Adrenal gland (tissue), 12 donors: ENCODE results near the gene KRT77. TPM values are rescaled to one million over a fixed set of nuclear protein-coding genes. Genes with fewer than 3 reads are reported as not detected.

Experiments used
- DNase-seq, 7 donors: peaks; one replicate each; pipeline ENCODE4 v3.0.0-alpha.2; 2019 to 2020
- H3K27ac ChIP-seq, 5 donors: fragments of 200-600 bp; sonication (generic) in 4 of 5; 1 replicate in 3 of 5; 2 replicates in 2 of 5; pipeline versions ENCODE4 v1.5.1 to v1.8.0; 2016 to 2020; ENCODE audit warnings: mild to moderate bottlenecking in 1 of 5
- H3K27me3 ChIP-seq: fragments of 200-600 bp; 2 replicates; pipeline ENCODE4 v1.8.0; 2021
- H3K36me3 ChIP-seq, 2 donors: fragments of 200-600 bp; replicated peaks in 1 of 2; 1 replicate in 1 of 2; 2 replicates in 1 of 2; pipeline versions ENCODE4 v1.5.1 to v1.8.0; 2018 to 2022
- H3K4me1 ChIP-seq, 2 donors: fragments of 200-600 bp; replicated peaks in 1 of 2; 1 replicate in 1 of 2; 2 replicates in 1 of 2; pipeline versions ENCODE4 v1.5.1 to v1.8.0; 2018 to 2021
- H3K4me3 ChIP-seq, 4 donors: fragments of 200-600 bp; sonication (generic) in 3 of 4; one replicate each; pipeline ENCODE4 v1.5.1; 2016 to 2018
- H3K9me3 ChIP-seq, 3 donors: fragments of 200-600 bp; sonication (generic) in 1 of 3; replicated peaks in 1 of 3; 1 replicate in 2 of 3; 2 replicates in 1 of 3; pipeline versions ENCODE4 v1.5.1 to v1.8.0; 2016 to 2021
- CTCF ChIP-seq, 6 experiments: fragments of 450-650 bp in 4 of 6; fragments of 200-600 bp in 2 of 6; sonication (generic) in 1 of 6; IDR thresholded peaks; 1 replicate in 5 of 6; 2 replicates in 1 of 6; pipeline versions ENCODE4 v1.5.1 to v1.8.0; 2016 to 2021; ENCODE audit warnings: antibody characterized with exemption in 6 of 6, mild to moderate bottlenecking in 2 of 6, moderate library complexity in 1 of 6
- POLR2A ChIP-seq, 2 donors: fragments of 450-650 bp; IDR thresholded peaks; one replicate each; pipeline ENCODE4 v1.6.1; 2017; ENCODE audit warnings: antibody characterized with exemption in 2 of 2, mild to moderate bottlenecking in 2 of 2, moderate library complexity in 1 of 2
- WGBS, 4 donors: extraction: QIAGEN DNeasy Blood & Tissue Kit in 2 of 4; methylation state at CpG; one replicate each; pipeline versions ENCODE4 v1.1.5 to v1.1.7; 2013 to 2017; 5-methylcytosine and 5-hydroxymethylcytosine counted together
- intact Hi-C, 2 donors: fragments of 100-400 bp; cut with DNase I; formaldehyde crosslinking; loops; one replicate each; pipeline versions ENCODE4 v1.14.1 to v1.15.0; 2022 to 2023
- polyA plus RNA-seq, 3 donors: library from polyadenylated mRNA; stranded (reverse); fragments of 200-250 nt in 2 of 3; fragments of 350-450 nt in 1 of 3; fragmentation: Illumina TruSeq in 1 of 3; extraction: RNeasy Lipid Tissue Mini Kit (QIAGEN cat#74804) in 1 of 3; gene quantifications; one replicate each; pipeline ENCODE4 v1.2.3, GENCODE V29; 2013 to 2014
- total RNA-seq, 9 donors: library from RNA; depleted of rRNA in 4 of 9; stranded (reverse); fragments of >200 nt in 4 of 9; fragments of 120-200 nt in 1 of 9; fragmentation: NEBNext Ultra II Directional in 1 of 9; extraction: Animal tissue kit (Norgen Biotek cat#: 25700) in 1 of 9; gene quantifications; one replicate each; pipeline versions ENCODE4 v1.1.0 to v1.2.4, GENCODE V29; 2013 to 2023
- donor health status: healthy with polysubstance abuse.
- donor health status: Bipolar disorder and iron deficiency.
- donor health status: DM: yes; HTN: yes; CAD: no.
- donor health status: DM: no; HTN: no; CAD: no.
- donor health status: DM: no; HTN: no; CAD: no.
- donor health status: DM: yes; HTN: yes; CAD: no.

KRT77 gene
- total and polyA plus RNA-seq, 12 donors, result not detected

GRCh38 chr12:52701281-52701680 lies 2.0 kb downstream of the KRT77 start:
- Histone ChIP-seq H3K27ac (no peak overlapping the region), H3K4me3 (no peak overlapping the region), H3K4me1 (no peaks in the 10 kb centered on the region), H3K9me3 (no peaks in the 10 kb centered on the region), H3K27me3 (peaks cover 3% of the 10 kb centered on the region), H3K36me3 (no peaks in the 10 kb centered on the region)
- no peak for DNase-seq
- intact Hi-C loops, result no loop called here
- WGBS, 4 donors, result 83 to 98% (median 85%) methylated on average over 8 to 12 of the region's 12 CpGs
- TF ChIP-seq CTCF (IDR thresholded peaks at IDR 0.05), result no peak
- no peak for TF ChIP-seq POLR2A (IDR thresholded peaks at IDR 0.05)

DNA sequence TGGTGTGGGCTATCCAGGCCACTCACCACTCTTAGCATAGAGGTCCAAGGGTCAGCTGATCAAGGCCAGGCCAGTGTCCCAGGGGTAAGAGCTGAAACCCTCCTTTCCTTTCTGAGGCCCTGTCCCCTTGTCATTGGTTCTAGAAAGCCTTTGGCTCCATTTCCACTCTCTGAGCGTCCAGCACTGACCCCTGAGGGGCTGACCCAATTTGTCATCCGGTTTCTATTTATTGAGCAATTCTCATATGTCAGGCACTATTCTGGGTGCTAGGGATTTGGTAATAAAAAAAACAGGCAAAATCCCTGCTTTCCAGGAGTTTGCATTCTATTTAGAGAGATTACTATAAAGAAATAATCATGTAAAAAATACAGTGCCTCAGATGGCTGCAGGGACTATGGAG lies 3.4 kb downstream of the KRT77 start:
- Histone ChIP-seq H3K27me3 (peaks cover 3% of the 10 kb centered on the region), H3K36me3 (no peaks in the 10 kb centered on the region), H3K27ac (no peak overlapping the region), H3K9me3 (no peaks in the 10 kb centered on the region), H3K4me1 (no peaks in the 10 kb centered on the region), H3K4me3 (no peak overlapping the region)
- peak in 1 of 7 donors; percentile 1 for DNase-seq
- 58 to 76% (median 70%) methylated on average over 2 of the region's 2 CpGs for WGBS, 4 donors
- intact Hi-C loops, result no loop called here
- no peak for TF ChIP-seq POLR2A (IDR thresholded peaks at IDR 0.05)
- no peak for TF ChIP-seq CTCF (IDR thresholded peaks at IDR 0.05)

DNA sequence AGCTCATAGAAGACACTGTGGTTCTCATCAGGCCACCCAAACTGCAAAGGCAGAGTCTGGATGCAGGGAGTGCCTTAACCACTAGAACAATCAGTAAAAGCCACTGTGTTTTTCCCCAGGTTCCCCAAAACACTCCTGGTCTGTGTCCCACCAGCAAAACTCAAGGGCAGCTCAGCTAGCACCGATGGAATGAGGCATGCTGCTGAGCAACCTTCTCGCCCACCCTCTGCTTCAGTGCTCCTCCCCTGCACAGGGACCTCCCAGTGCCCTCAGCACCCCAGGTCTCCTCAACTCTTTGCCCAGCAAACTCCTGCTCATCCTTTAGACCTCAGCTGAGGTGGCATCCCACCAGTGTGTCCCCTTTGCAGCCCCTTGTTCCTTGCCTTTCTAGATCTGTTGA lies 4.0 kb downstream of the KRT77 start:
- Histone ChIP-seq H3K36me3 (no peaks in the 10 kb centered on the region), H3K4me3 (no peak overlapping the region), H3K4me1 (no peaks in the 10 kb centered on the region), H3K27ac (no peak overlapping the region), H3K9me3 (no peaks in the 10 kb centered on the region), H3K27me3 (peaks cover 3% of the 10 kb centered on the region)
- no peak for TF ChIP-seq CTCF (IDR thresholded peaks at IDR 0.05)
- TF ChIP-seq POLR2A (IDR thresholded peaks at IDR 0.05), result no peak
- no peak for DNase-seq
- intact Hi-C loops, result no loop called here
- whole genome bisulfite sequencing, 4 donors, result 54 to 90% (median 66%) methylated on average over 2 of the region's 2 CpGs

- WGBS, 4 donors, result 32 to 65% (median 59%) methylated on average over 6 to 11 of the region's 11 CpGs
- DNase-seq, result no peak
- intact Hi-C loops, result no loop called here
- no peaks in the 10 kb centered on the region for H3K36me3 ChIP-seq
- no peak overlapping the region for H3K4me3 ChIP-seq
- H3K4me1 ChIP-seq, result no peaks in the 10 kb centered on the region
- no peak overlapping the region for H3K27ac ChIP-seq
- no peak for TF ChIP-seq CTCF (IDR thresholded peaks at IDR 0.05)
- no peak for TF ChIP-seq POLR2A (IDR thresholded peaks at IDR 0.05)
- H3K9me3 ChIP-seq, result no peaks in the 10 kb centered on the region
- peaks cover 3% of the 10 kb centered on the region for H3K27me3 ChIP-seq
These were observed 4.5 kb downstream of the KRT77 start for GRCh38 chr12:52698651-52699340.
